Cardiac muscle cell (in vitro differentiated cells and primary cell): ENCODE measurements around the gene ZNF878. TPM values are rescaled to one million over a fixed set of nuclear protein-coding genes. Genes with fewer than 3 reads are reported as not detected.

ENCODE experiments used
- DNase-seq, 2 donors: peaks; one replicate each; pipeline versions ENCODE4 v3.0.0 to v3.0.0-alpha.2; 2010 to 2017; ENCODE audit warnings: low read depth in 1 of 2, low spot score in 1 of 2
- H3K27ac ChIP-seq: fragments of 200-600 bp; sonication (generic); 2 replicates; pipeline ENCODE4 v1.5.1; 2016
- H3K27me3 ChIP-seq: fragments of 200-600 bp; sonication (generic); 2 replicates; pipeline ENCODE4 v1.6.0; 2016; ENCODE audit warnings: control low read depth
- H3K36me3 ChIP-seq: fragments of 200-600 bp; sonication (generic); 2 replicates; pipeline ENCODE4 v1.5.1; 2016; ENCODE audit warnings: control low read depth
- H3K4me1 ChIP-seq: fragments of 200-600 bp; sonication (generic); 2 replicates; pipeline ENCODE4 v1.8.1; 2017; ENCODE audit warnings: low read depth, mild to moderate bottlenecking, mixed run types
- H3K4me3 ChIP-seq: fragments of 200-600 bp; sonication (generic); 2 replicates; pipeline ENCODE4 v1.5.1; 2016; ENCODE audit warnings: mild to moderate bottlenecking
- H3K9me3 ChIP-seq: fragments of 200-600 bp; sonication (generic); 2 replicates; pipeline ENCODE4 v1.5.1; 2017; ENCODE audit warnings: low read depth, mild to moderate bottlenecking, control low read depth
- polyA plus RNA-seq: library from polyadenylated mRNA; unstranded; fragments of >200 nt; fragmentation: Nextera tagmentation; extraction: Ambion mirVana; gene quantifications from 2 replicates; pipeline ENCODE4 v1.2.1, GENCODE V29; 2016
- total RNA-seq: library from RNA; depleted of rRNA; stranded (reverse); fragments of >200 nt; gene quantifications from 2 replicates; pipeline ENCODE4 v1.2.3, GENCODE V29; 2016
- TF ChIP-seq, protein P1 (sequence below): IDR thresholded peaks from 2 replicates; pipeline ENCODE4 v1.5.1; 2012; ENCODE audit warnings: low read depth, mild to moderate bottlenecking, low read length

ZNF878 gene
- total and polyA plus RNA-seq, 2 experiments from 2014 or later = 1.0 TPM; not detected in 1

- Histone ChIP-seq H3K27me3 (no peaks in the 10 kb centered on the region), H3K4me3 (no peak overlapping the region), H3K4me1 (no peaks in the 10 kb centered on the region), H3K27ac (no peak overlapping the region), H3K36me3 (peaks cover 7% of the 10 kb centered on the region), H3K9me3 (peaks cover 5% of the 10 kb centered on the region)
- DNase-seq = no peak
- TF ChIP-seq, protein P1, sequence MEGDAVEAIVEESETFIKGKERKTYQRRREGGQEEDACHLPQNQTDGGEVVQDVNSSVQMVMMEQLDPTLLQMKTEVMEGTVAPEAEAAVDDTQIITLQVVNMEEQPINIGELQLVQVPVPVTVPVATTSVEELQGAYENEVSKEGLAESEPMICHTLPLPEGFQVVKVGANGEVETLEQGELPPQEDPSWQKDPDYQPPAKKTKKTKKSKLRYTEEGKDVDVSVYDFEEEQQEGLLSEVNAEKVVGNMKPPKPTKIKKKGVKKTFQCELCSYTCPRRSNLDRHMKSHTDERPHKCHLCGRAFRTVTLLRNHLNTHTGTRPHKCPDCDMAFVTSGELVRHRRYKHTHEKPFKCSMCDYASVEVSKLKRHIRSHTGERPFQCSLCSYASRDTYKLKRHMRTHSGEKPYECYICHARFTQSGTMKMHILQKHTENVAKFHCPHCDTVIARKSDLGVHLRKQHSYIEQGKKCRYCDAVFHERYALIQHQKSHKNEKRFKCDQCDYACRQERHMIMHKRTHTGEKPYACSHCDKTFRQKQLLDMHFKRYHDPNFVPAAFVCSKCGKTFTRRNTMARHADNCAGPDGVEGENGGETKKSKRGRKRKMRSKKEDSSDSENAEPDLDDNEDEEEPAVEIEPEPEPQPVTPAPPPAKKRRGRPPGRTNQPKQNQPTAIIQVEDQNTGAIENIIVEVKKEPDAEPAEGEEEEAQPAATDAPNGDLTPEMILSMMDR = no peak
Observed at GRCh38 chr19:12043752-12044422, 8.9 kb downstream of the ZNF878 start.

DNA sequence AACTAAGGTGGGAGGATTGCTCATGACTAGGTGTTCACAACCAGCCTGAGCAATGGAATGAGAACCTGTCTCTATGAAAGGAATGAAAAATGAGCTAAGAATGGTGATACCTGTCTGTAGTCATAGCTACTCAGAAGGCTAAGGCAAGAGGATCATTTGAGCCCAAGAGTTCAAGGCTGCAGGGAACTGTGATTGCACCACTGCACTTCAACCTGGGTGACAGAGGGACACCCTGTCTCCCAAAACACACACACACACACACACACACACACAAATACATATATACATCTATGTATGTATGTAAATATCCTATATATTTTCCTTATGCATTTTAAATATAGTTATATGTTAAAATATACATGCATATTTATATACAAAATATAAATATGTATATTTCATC is 9.9 kb downstream of the ZNF878 start:
- Histone ChIP-seq H3K27ac (no peak overlapping the region), H3K9me3 (peaks cover 5% of the 10 kb centered on the region), H3K36me3 (peaks cover 7% of the 10 kb centered on the region), H3K4me3 (no peak overlapping the region), H3K4me1 (no peaks in the 10 kb centered on the region), H3K27me3 (no peaks in the 10 kb centered on the region)
- TF ChIP-seq, protein P1 = no peak
- no peak for DNase-seq

DNA sequence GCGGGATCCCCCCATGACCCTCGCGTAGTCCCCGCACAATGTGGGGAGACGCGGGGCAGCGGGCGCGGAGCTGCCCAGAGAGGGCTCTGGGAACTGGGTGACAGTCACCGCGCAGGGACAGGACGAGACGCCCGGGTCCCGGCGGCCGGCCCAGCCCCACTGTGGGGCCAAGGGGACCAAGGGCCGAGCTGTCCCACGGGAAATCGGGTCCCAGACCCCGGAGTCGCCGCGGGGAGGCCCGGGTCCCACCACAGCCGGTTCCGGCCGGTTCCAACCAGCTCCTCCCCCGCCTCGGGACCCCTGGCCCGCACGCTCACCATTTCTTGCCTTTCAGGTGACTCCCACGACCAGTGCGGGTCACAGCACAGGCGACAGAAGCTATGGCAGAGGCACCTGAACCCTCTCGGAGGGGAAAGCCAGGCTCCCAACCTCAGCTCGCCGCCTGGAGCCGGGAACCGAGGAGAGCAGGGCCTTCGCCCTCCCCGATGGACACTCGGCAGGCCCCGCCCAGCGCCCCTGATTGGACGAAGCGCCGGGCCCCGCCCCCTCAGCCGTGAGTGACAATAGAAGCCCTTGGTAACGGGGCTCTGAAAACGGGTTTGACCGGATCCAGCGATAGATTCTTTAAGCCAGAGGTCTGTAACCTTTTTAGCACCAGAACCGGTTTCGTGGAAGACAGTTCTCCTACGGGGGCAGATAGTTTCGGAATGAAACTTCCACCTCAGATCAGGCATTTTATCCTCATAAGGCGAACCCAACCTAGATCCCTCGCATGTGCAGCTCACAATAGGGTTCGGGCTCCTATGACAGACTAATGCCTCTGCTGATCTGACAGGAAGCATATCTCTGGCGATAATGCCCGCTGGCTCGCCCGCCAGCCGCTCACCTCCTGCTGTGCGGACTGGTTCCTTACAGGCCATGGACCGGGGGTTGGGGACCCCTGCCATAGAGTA is 17.3 kb downstream of the ZNF878 start, which contains the start of gene ZNF433:
TSS of gene ZNF433 (minus strand) at position 460 of the 953 bp plus-strand sequence. CDS start at position 320, 140 bp downstream.
- H3K9me3 ChIP-seq = no peaks in the 10 kb centered on the region
- DNase-seq = peak; percentile 90 to 97
- H3K36me3 ChIP-seq = no peaks in the 10 kb centered on the region
- TF ChIP-seq, protein P1 = no peak
- H3K27me3 ChIP-seq = no peaks in the 10 kb centered on the region
- peaks cover 6% of the 10 kb centered on the region for H3K4me1 ChIP-seq
- peak within 1 kb of the TSS; percentile 94 for H3K27ac ChIP-seq
- peak within 1 kb of the TSS; percentile 93 for H3K4me3 ChIP-seq

DNA sequence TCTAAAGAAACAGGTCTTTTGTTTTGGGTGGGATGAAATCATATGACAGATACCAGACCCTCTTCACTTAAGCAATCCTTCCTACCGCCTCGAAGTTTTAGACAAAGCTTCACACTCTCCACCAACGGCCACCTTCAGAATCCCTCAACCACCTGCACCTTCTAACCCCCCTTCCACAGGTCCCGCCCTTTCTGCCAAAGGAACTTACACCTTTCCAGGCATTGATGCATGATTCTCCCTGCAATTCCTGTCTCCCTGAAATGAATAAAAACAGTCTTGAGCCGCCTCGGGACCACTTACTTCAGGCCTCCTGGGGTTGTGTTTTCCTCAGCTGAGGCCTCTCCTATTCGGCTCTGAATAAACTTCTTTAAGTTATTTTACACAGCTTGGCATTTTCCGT is 18.1 kb downstream of the ZNF878 start:
- peak overlapping the region; percentile 5 for H3K27ac ChIP-seq
- H3K4me1 ChIP-seq = peaks cover 6% of the 10 kb centered on the region
- no peak for DNase-seq
- H3K4me3 ChIP-seq = peak overlapping the region; percentile 93
- no peaks in the 10 kb centered on the region for H3K9me3 ChIP-seq
- H3K36me3 ChIP-seq = no peaks in the 10 kb centered on the region
- TF ChIP-seq, protein P1 = no peak
- no peaks in the 10 kb centered on the region for H3K27me3 ChIP-seq

DNA sequence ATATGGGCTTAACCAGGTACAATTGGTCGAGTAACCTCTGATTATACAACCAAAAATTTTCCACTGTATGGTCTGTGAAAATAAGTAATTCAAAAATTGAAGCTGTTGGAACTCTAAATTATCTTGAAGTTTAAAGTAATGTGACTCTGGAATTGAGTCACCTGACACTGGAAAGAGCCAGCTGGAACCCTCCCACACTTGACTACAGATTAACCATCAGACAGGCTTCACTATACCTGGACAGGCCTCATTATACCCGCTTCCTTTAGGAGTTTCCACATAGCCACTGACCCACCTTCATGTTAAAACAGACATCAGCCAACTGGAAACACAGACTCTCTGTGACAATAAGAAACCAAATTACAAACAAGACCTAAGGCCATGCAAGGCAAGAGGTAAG is 18.6 kb downstream of the ZNF878 start:
- no peak for DNase-seq
- Histone ChIP-seq H3K4me1 (peaks cover 6% of the 10 kb centered on the region), H3K36me3 (no peaks in the 10 kb centered on the region), H3K9me3 (no peaks in the 10 kb centered on the region), H3K27ac (peak overlapping the region; percentile 5), H3K4me3 (peak overlapping the region; percentile 93), H3K27me3 (no peaks in the 10 kb centered on the region)
- TF ChIP-seq, protein P1 = no peak
